GM19468 (cell line): Measurements from ENCODE around the gene PRR29.

Experiments
- ATAC-seq: cut with Tn5 transposase; IDR thresholded peaks from one replicate; pipeline ENCODE4 v1.9.1; 2021; ENCODE audit warnings: mild to moderate bottlenecking, moderate library complexity, moderate number of reproducible peaks; ENCODE audit not compliant: unreplicated experiment; ENCODE audit errors: extremely low read depth

The PRR29 gene

DNA sequence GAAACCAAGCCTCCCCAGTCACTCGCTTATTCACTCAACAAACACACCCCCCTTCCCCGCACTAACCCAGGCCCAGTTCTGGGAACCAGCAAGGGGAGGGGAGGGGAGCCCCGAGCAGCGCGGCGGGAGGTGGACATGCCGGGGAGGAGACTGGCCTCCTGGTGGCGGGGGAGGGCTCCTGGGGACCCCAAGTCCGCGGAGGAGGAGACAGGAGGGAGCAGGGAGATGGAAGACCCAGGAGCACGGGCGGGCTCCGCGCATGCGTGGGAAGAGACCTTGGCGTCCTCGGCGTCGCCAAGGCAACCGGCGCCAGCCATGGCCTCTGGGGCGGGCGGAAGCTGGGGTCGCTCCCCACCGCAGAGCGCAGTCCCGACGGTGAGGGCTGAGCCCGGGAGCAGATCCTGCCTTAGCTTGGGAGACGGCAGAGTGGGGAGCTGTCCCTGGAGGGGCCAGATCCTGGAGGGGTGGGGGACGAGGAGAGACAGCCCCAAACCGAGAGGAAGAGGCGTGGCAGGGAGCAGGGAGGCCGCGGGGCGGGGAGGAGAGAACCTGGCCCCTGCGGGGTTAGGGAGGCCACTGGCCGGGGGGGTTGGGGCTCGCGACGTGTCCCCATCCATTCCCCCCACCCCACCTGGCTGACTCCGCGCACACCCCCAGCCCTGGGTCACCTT lies at the start of gene PRR29:
PRR29 (plus strand) TSS at position 302 of the 671 bp plus-strand sequence; CDS start at position 316, 14 bp downstream.
- no peak for ATAC-seq

DNA sequence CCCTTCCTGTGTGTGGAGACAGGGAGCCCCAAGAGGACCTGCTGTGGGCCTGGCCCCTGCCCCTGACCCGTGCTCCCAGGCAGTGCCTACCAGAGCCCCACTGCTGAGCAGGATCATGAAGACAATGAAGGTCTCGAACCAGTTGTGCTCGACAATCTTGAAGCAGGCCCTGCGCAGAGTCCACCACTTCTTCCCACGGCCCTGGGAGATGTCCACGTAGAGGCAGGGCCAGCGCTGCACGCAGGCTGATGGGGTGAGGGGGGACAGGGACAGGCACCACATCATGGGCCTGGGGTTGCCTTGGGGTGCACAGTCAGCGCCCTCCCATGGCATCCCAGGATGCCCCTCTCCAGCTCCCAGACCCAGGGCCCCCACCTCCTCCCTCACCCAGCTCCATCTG lies 49.6 kb upstream of the PRR29 start:
- ATAC-seq, result no peak

- ATAC-seq, result no peak
Observed at GRCh38 chr17:63949576-63950250, 48.4 kb upstream of the PRR29 start.

DNA sequence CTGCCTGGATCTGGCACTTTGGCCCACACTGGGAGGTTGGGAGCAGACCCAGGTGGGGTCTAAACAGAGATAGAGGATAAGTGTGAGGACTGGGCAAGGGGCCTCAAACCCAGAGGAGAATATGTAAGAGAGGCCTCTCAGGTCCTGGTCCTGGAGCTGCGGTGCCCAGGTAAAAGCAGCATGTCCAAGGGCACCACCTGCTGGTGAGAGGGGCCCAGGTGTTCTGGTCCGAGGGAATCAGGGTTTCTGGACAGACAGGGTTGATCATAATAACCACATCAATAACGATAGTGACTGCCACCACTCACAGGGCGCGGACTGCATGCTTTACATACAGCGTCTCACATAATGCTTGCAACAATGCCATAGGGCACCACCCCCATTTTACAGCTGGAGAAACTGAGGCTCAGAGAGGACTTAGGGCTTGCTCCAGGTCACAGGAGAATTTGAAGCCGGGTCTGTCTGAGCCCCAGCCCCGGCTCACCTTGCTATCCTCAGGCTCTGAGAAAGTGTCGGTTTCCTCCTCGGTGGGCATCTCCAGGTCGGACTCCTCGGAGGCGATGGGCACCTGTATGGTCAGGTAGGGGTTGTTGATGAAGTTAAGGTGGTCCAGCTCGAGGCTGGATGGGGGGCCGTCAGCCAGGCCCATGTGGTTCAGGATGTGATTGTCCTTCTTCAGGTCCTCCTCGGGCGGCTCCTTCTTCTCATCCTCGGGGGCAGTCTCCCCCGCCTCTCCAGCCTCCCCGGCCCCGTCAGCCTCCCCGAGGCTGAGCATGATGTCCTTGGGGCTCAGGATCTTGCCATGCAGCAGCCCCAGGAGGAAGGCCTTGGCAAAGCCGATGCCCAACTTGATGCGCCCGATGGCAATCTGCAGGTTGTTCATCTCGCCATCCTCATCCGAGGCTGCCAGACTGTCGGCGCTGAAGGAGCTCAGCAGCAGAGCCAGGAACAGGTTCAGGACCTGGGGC lies 46.9 kb upstream of the PRR29 start:
- no peak for ATAC-seq

GRCh38 chr17:63954402-63955063 lies 43.6 kb upstream of the PRR29 start:
- ATAC-seq, result no peak

- no peak for ATAC-seq
Observed at GRCh38 chr17:63955232-63955631, 42.9 kb upstream of the PRR29 start.

- ATAC-seq, result no peak
Observed at GRCh38 chr17:63955791-63956190, 42.4 kb upstream of the PRR29 start.

DNA sequence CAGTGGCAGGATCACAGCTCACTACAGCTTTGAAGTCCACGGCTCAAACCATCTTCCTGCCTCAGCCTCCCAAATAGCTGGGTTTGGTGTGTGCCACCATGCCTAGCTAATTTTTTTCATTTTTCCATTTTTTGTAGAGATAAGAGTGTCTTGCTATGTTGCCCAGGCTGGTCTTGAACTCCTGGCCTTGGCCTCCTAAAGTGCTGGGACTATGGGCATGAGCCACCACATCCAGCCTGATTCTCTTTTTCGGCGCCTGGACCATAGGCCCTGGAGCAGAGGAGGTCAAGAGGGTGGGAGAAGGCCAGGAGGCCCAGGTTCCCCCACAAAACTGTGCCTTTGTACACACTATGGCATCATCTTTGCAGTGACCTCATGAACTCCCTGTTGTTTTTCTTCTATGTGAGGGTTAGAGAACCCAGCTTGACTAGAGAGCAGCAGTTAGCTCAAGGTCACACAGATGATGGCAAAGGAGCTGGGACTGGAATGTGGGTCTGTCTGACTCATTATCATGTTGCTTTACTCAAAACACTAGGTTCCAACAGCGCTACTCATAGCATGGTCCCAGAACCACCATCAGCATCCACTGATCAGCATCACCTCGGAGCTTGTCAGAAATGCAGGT lies 41.7 kb upstream of the PRR29 start:
- ATAC-seq, result no peak

DNA sequence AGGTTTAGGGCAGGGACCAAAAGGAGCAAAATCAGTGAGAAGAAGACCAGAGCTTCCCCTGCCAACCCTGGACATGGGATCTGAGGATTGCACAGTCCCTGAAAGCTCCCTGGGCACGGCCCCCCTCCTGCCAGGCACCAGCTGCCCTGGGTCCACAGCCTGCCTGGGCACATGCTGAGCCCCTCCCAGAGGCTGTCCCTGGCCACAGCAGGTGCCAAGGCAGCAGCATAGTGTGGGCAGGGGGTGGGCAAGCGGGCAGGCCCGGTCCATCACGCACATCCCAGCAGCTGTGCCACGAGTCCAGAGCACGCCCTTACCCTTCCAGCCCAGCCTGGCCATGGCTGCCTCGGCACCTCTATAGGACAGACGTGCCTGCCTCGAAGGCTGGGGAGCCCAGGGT lies 38.1 kb upstream of the PRR29 start:
- ATAC-seq, result no peak

- no peak for ATAC-seq
Observed at GRCh38 chr17:63960430-63960829, 37.7 kb upstream of the PRR29 start.

- ATAC-seq, result no peak
Observed at GRCh38 chr17:63961355-63962212, 36.6 kb upstream of the PRR29 start.

DNA sequence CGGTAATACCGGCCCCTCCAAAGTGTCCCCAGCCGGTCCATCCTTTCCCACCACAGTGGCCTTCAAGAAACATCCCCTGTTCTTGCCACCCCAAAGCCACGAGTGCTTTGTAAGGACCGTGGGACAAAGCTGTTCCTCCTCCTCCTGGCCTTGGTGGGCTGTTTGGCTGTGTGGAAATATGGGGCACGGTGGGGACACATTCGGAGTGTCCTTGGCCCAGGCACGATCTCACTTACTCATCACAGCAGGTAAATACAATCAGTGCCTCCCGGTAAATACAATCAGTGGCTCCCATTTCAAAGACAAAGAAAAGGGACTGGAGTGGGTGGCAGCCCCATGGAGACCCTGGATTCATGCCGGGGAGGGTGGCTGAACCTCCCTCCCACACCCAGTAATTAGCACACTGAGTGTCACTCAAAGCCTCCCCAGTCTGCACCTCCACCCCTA lies 35.8 kb upstream of the PRR29 start:
- no peak for ATAC-seq

DNA sequence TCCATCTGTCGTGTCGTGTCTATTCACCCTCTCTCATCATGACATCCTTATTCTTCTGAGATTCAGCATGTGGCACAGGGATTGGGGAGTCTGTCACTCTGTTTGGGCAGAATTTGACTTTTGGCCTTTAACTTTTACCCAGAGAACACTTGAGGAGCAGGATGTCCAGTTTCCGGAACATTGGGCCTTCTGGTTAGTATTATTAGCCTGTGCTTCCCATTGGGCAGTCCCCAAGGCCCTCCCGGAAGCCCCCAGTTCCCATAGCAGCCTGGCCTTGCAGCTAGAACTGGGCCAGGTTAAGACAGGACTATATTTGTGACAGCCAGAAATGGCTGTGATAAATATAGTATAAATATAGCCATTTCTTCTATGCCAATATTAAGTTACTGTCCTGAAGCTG lies 35.0 kb upstream of the PRR29 start:
- no peak for ATAC-seq

- no peak for ATAC-seq
Observed at GRCh38 chr17:63966646-63967264, 31.4 kb upstream of the PRR29 start.

GRCh38 chr17:63967953-63968352 lies 30.2 kb upstream of the PRR29 start:
- ATAC-seq, result no peak

DNA sequence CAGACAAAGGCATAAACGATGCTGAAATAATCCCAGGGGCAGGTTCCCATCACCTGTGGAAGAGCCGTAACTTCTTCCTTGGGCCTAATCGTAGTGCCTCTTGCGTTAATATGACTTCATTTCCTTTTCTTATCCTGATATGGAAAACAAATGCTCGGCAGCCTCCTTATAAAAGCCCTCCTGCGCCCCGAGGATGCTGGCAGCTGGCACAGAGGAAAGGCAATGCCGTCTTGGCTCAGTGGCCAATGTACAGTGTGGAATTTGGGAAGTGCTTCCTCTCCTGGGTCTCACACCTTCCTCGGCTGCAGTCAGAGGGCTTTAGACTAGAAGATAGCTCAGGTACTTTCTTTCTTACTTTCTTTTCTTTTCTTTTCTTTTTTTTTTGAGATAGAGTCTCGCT lies 28.9 kb upstream of the PRR29 start:
- ATAC-seq, result no peak

GRCh38 chr17:63972796-63973195 lies 25.4 kb upstream of the PRR29 start, which contains the start of gene SCN4A:
SCN4A (minus strand) TSS chr17:63972918; CDS start chr17:63972841, 77 bp downstream.
- ATAC-seq, result no peak

DNA sequence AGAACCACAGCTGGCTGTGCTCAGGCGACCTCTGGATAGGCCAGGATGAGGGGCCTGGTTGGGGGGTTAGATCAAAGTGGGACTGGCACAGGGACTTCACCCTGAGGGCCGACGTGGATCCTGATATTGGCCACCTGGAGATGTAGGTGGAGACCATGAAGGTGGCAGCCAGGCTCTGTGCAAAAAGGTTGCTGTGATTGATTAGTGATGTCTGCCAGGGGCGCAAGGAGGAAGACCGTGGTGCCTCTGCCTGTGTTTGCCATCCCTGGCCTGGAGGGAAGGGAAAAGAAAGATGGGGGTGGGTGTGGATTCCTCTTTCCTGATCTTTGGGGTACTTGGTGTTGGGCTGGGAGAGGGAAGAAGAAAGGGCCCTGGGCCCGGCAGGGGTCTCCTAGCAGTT lies 24.9 kb upstream of the PRR29 start:
- ATAC-seq, result no peak
